HG03575 (cell line): ENCODE measurements around the gene RPL39L.
"Not testable (repeated sequence)": the region's sequence is repeated elsewhere in the genome, so short reads cannot be mapped to it uniquely, and the experiment has no call there.

ENCODE experiments used
- ATAC-seq: cut with Tn5 transposase; IDR thresholded peaks from one replicate; pipeline ENCODE4 v1.9.1; 2021; ENCODE audit not compliant: unreplicated experiment, insufficient number of reproducible peaks, low FRiP score; ENCODE audit errors: extremely low read depth

RPL39L gene

GRCh38 chr3:187139126-187139894 is at the start of gene RPL39L:
Gene RPL39L (minus strand): TSS chr3:187139496. CDS start chr3:187121300, 18,196 bp downstream.
- ATAC-seq, result peak; percentile 80

GRCh38 chr3:187188931-187189330 is 49.6 kb upstream of the RPL39L start:
- no peak for ATAC-seq

- no peak for ATAC-seq
These were observed 47.6 kb upstream of the RPL39L start for GRCh38 chr3:187186801-187187421.

GRCh38 chr3:187186375-187186774 is 47.1 kb upstream of the RPL39L start:
- no peak for ATAC-seq

- no peak for ATAC-seq
These were observed 46.5 kb upstream of the RPL39L start for GRCh38 chr3:187185759-187186158.

- ATAC-seq, result no peak
These were observed 44.6 kb upstream of the RPL39L start for GRCh38 chr3:187183903-187184302.

GRCh38 chr3:187183210-187183862 is 44.0 kb upstream of the RPL39L start:
- ATAC-seq, result no peak

- ATAC-seq, result no peak
These were observed 42.3 kb upstream of the RPL39L start for GRCh38 chr3:187181454-187182170.

GRCh38 chr3:187172929-187173328 is 33.6 kb upstream of the RPL39L start:
- no peak for ATAC-seq

GRCh38 chr3:187170911-187171310 is 31.6 kb upstream of the RPL39L start:
- ATAC-seq, result not testable (repeated sequence)

- no peak for ATAC-seq
These were observed 30.1 kb upstream of the RPL39L start for GRCh38 chr3:187169231-187169960.

- ATAC-seq, result no peak
These were observed 28.5 kb upstream of the RPL39L start for GRCh38 chr3:187167777-187168176.

GRCh38 chr3:187166750-187167149 is 27.5 kb upstream of the RPL39L start:
- no peak for ATAC-seq

- ATAC-seq, result no peak
These were observed 25.8 kb upstream of the RPL39L start for GRCh38 chr3:187165144-187165543.

- ATAC-seq, result no peak
These were observed 23.1 kb upstream of the RPL39L start for GRCh38 chr3:187162265-187162953.

GRCh38 chr3:187161556-187161955 is 22.3 kb upstream of the RPL39L start:
- no peak for ATAC-seq

GRCh38 chr3:187150599-187150998 is 11.3 kb upstream of the RPL39L start:
- no peak for ATAC-seq

- no peak for ATAC-seq
These were observed 10.9 kb upstream of the RPL39L start for GRCh38 chr3:187150186-187150585.
